Pancreas (tissue), 10 donors: ENCODE data around the gene GABBR1. TPM values are rescaled to one million over a fixed set of nuclear protein-coding genes. Genes with fewer than 3 reads are reported as not detected.

Source experiments
- ATAC-seq, 4 donors: fragments of 200-7000 bp; cut with Tn5 transposase; one replicate each; pipeline versions ENCODE4 v1.8.0 to v1.9.1; 2020; ENCODE audit warnings: mild to moderate bottlenecking in 4 of 4, moderate library complexity in 4 of 4
- DNase-seq, 6 donors: peaks; one replicate each; pipeline ENCODE4 v3.0.0-alpha.2; 2020
- FAIRE-seq: peaks from 2 replicates; lab custom pipeline; 2012; peaks lifted over from hg19 to GRCh38; lab: Jason Lieb, UNC
- H3K27ac ChIP-seq, 4 donors: fragments of 200-600 bp; sonication (generic); 1 replicate in 3 of 4; 2 replicates in 1 of 4; pipeline versions ENCODE4 v1.5.0 to v1.8.0; 2020
- H3K27me3 ChIP-seq, 4 donors: fragments of 200-600 bp; one replicate each; pipeline ENCODE4 v1.8.0; 2021
- H3K36me3 ChIP-seq, 3 donors: fragments of 200-600 bp; sonication (generic) in 1 of 3; one replicate each; pipeline versions ENCODE4 v1.5.0 to v1.8.0; 2020 to 2021
- H3K4me1 ChIP-seq, 3 donors: fragments of 200-600 bp; one replicate each; pipeline ENCODE4 v1.8.0; 2021
- H3K4me3 ChIP-seq, 4 donors: fragments of 200-600 bp; sonication (generic) in 2 of 4; one replicate each; pipeline versions ENCODE4 v1.5.0 to v1.8.0; 2020 to 2021
- H3K9me3 ChIP-seq, 4 donors: fragments of 200-600 bp; one replicate each; pipeline ENCODE4 v1.8.0; 2021
- WGBS, 2 donors: extraction: QIAGEN DNeasy Blood & Tissue Kit; methylation state at CpG; one replicate each; pipeline ENCODE4 v1.1.7; 2013; 5-methylcytosine and 5-hydroxymethylcytosine counted together
- intact Hi-C, 3 donors: fragments of 100-400 bp; cut with DNase I; formaldehyde crosslinking; loops; one replicate each; pipeline versions ENCODE4 v1.11.1 to v1.14.2; 2022
- polyA plus RNA-seq, 2 donors: library from polyadenylated mRNA; stranded (reverse); fragments of 200-250 nt; gene quantifications; one replicate each; pipeline ENCODE4 v1.2.3, GENCODE V29; 2013
- total RNA-seq, 6 donors: library from RNA; stranded (reverse); fragmentation: NEBNext Ultra II Directional in 4 of 6; extraction: Animal tissue kit (Norgen Biotek cat#: 25700) in 4 of 6; gene quantifications; one replicate each; pipeline versions ENCODE4 v1.2.1 to v1.2.4, GENCODE V29; 2021 to 2023
- TF ChIP-seq, protein P1 (sequence below), 4 donors: fragments of 200-600 bp; sonication (generic) in 3 of 4; IDR thresholded peaks; one replicate each; pipeline versions ENCODE4 v1.5.0 to v1.8.0; 2021; ENCODE audit warnings: antibody characterized with exemption in 4 of 4
- donor health status: healthy with polysubstance abuse.
- donor health status: DM: no; HTN: no; CAD: no; lungs with moderate emphysema.
- donor health status: DM: no; HTN: no; CAD: no.
- donor health status: control.
- donor health status: control.
- donor health status: Bipolar disorder and iron deficiency.
- donor health status: DM: yes; HTN: yes; CAD: no.
- donor health status: DM: no; HTN: no; CAD: no.
- donor health status: DM: no; HTN: no; CAD: no.
- donor health status: DM: yes; HTN: yes; CAD: no.

GABBR1 gene
- total and polyA plus RNA-seq, 8 donors: 5.2 to 26.7 (median 8.7) TPM

DNA sequence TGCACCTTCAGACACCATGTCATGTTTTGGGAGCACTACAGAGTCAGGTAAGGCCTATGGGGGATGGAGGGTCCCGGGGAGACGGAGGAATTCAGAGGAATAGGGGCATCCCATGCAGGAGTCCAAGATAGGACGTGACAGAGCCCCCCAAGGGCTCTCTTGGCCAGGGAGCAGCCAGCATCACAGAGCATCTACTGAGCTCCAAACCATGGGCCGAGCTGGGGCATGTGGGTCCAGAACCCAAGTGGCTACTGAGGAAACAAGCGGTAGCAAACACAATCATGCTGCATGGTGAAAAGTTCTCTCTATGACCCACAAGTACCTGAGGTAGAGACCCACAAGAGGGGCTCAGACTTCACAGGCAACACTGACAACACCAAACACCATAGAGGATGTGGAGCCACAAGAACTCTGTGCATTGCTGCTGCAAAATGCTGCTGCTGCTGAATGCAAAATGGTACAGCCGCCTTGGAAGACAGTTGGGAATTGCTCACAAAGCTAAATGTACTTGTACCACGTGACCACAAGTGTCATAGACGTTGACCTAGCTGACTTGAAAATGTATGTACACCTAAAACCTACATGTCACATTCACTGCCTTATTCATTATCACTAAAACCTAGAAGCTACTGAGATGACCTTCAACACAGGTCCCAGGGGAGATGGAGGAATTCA is 111.8 kb downstream of the GABBR1 start:
- intact Hi-C loops: no loop called here

DNA sequence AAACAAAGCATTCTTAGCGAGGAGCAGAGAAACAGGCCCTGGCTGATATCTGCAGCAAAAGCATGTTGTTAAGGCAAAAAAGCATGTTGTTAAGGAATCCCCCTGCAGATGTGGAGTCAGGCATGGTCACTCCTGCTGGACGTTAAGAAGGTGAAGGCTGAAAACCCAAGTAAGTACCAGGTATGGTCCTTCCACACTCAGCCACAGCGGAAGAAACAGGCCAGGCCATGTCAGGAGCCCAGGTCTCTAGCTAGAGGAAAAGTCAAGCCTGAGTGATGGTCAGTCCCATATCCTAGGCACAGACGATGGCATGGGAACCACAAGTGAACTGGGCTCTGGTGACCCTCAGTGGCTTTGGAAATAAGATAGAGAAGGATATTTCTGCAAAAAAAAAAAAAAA is 112.8 kb downstream of the GABBR1 start:
- no peak overlapping the region for H3K4me3 ChIP-seq
- FAIRE-seq (no peak), DNase-seq (no peak), ATAC-seq (no peak)
- no peaks in the 10 kb centered on the region for H3K9me3 ChIP-seq
- intact Hi-C loops: no loop called here
- H3K27ac ChIP-seq: no peak overlapping the region
- TF ChIP-seq, protein P1, sequence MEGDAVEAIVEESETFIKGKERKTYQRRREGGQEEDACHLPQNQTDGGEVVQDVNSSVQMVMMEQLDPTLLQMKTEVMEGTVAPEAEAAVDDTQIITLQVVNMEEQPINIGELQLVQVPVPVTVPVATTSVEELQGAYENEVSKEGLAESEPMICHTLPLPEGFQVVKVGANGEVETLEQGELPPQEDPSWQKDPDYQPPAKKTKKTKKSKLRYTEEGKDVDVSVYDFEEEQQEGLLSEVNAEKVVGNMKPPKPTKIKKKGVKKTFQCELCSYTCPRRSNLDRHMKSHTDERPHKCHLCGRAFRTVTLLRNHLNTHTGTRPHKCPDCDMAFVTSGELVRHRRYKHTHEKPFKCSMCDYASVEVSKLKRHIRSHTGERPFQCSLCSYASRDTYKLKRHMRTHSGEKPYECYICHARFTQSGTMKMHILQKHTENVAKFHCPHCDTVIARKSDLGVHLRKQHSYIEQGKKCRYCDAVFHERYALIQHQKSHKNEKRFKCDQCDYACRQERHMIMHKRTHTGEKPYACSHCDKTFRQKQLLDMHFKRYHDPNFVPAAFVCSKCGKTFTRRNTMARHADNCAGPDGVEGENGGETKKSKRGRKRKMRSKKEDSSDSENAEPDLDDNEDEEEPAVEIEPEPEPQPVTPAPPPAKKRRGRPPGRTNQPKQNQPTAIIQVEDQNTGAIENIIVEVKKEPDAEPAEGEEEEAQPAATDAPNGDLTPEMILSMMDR (IDR thresholded peaks at IDR 0.05): no peak
- 82 to 91% methylated on average over 4 of the region's 4 CpGs for WGBS, 2 donors
- H3K27me3 ChIP-seq: no peaks in the 10 kb centered on the region
- peaks cover 6 to 8% (median 7%) of the 10 kb centered on the region in 3 donors for H3K4me1 ChIP-seq
- H3K36me3 ChIP-seq: no peaks in the 10 kb centered on the region

More for the DNA sequence above, 111.8 kb downstream of the GABBR1 start:
- H3K27ac ChIP-seq: no peak overlapping the region
- H3K27me3 ChIP-seq: no peaks in the 10 kb centered on the region
- WGBS, 2 donors: 61 to 75% methylated on average over 8 of the region's 8 CpGs
- TF ChIP-seq, protein P1 (IDR thresholded peaks at IDR 0.05): no peak
- FAIRE-seq: no peak
- H3K9me3 ChIP-seq: no peaks in the 10 kb centered on the region
- H3K4me3 ChIP-seq: no peak overlapping the region
- no peaks in the 10 kb centered on the region for H3K36me3 ChIP-seq
- peaks cover 8 to 11% (median 11%) of the 10 kb centered on the region in 3 donors for H3K4me1 ChIP-seq
- DNase-seq: no peak
- no peak for ATAC-seq

DNA sequence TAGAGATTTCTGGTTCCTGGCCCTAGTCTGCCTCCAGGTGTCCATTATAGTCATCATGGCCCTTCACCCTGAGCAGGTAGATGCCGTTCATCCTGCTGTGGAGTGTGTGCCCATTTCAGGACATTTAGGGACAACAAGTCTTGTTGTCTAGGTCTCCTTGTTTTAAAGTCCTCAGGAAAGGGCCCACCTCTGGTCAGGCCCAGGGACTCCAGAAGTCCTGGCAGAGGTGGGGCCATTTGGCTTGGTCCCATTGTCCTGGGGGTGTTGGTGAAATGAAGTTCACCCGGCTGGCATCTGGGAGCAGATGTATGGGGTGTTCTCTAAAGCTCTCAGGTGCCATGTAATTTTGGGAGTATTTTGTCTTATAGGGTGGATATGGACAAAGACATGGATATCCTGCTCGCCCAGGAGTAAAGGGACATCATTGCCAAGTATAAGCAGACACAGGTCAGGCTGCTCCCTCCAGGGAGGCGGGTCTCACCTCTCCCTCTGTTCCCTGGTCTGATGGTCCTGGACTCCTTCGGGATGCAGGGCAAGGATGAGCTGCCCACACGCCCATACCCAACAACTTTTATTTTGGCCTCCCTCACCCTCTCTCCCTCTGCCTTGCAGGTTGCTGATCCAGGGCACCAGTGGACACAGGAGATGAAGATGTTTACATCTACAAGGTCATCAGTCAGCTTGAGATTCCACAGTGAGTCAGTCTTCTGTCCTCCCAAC is 113.5 kb downstream of the GABBR1 start:
- DNase-seq (no peak), FAIRE-seq (no peak), ATAC-seq (no peak)
- TF ChIP-seq, protein P1 (IDR thresholded peaks at IDR 0.05): no peak
- no peaks in the 10 kb centered on the region for H3K4me1 ChIP-seq
- no peak overlapping the region for H3K27ac ChIP-seq
- H3K36me3 ChIP-seq: no peaks in the 10 kb centered on the region
- no peaks in the 10 kb centered on the region for H3K27me3 ChIP-seq
- intact Hi-C loops: no loop called here
- 89 to 91% methylated on average over 6 of the region's 6 CpGs for WGBS, 2 donors
- H3K9me3 ChIP-seq: no peaks in the 10 kb centered on the region
- H3K4me3 ChIP-seq: no peak overlapping the region

DNA sequence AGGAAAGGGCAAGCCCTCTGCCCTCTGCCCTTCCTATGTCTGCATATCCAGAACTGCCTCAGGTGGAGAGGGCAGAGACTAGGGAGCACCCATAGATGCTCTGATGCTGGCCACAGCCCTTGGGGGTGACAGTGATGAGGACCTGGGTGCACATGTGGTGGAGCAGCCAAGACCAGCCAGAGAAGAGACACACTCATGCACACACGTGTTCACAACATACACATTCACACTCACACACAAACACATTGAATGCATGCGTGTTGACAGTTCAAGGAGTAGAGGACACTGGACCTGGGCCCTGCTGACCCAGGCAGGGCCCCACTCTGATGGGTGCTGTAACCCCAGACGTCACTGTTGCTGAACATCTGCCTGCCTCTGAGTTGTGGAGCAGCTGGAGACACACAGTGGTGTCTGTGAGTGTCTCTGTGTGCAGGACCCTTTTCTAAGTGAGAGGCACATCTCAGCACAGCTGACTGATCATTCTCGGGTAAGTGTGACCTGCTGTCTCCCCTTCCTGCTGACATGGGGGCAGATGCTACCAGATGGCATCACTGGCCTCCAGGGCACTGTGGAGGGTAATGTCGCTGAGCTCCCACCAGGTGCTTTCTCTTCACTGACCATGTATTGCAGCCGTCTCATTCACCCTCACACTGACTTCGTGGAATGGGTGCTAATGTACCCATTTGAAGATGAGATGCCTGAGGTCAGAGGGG is 115.1 kb downstream of the GABBR1 start:
- FAIRE-seq: no peak
- Histone ChIP-seq H3K36me3 (no peaks in the 10 kb centered on the region), H3K27ac (no peak overlapping the region), H3K4me3 (no peak overlapping the region), H3K27me3 (no peaks in the 10 kb centered on the region), H3K9me3 (no peaks in the 10 kb centered on the region), H3K4me1 (no peaks in the 10 kb centered on the region)
- TF ChIP-seq, protein P1 (IDR thresholded peaks at IDR 0.05): no peak
- intact Hi-C loops: no loop called here
- 82 to 89% methylated on average over 7 of the region's 7 CpGs for WGBS, 2 donors
- ATAC-seq: no peak
- DNase-seq: no peak
